Activated CD4-positive, alpha-beta T cell treated with anti-CD3 and anti-CD28 coated beads, Interleukin-10, Interleukin-2, amounts not matched to agents 100 ng/mL and 50 ng/mL, durations not matched to agents 16 hours and 8 hours (primary cell): Measurements from ENCODE around the gene LRRFIP1.
A peak's percentile ranks its signal among the peaks of the same experiment; 100 is the strongest.

Experiments used
- DNase-seq: peaks from one replicate; pipeline ENCODE4 v3.0.0-alpha.2; 2020

Gene LRRFIP1

DNA sequence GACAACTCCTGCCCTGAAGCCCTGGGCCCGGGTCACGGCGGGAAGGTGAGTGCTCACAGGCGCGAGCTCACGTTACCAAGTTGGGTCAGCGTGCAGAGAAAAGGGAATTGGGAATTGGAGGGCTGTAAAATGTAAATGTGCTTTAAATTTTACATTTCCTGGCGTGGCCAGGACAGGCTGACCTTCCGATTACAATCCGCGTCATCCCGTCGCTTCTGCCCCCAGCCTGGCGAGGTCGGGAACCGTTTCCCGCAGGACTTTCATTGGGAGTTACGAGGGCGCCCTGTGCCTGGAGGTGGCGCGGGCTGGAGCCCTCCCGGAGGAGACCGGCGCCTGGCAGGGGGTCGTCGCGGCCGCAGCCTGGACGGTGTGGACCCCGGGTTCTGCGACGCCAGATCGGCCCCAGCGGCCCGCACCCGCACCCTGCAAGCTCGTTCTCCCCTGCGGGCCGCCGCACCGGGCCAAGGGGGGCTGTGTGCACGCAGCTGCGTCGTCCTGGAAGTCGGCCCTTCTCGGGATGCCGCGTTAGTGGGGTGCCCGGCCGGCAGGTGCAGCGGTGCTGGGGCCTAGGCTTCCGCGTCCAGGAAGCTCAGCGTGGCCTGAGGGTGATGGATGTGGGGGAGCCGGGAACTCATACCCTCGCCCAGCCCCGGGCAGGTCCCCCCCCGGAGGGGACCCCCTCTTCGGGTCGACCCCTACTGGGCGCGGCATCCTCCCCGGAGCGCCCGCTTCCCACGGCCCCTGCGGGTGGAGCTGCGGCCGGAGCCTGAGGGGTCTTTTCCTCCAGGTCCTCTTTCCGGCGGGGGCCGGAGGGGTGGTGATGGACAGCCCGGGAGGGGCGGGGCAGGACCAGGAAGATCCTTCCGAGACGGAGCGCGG lies 63.9 kb downstream of the LRRFIP1 start:
- no peak for DNase-seq

DNA sequence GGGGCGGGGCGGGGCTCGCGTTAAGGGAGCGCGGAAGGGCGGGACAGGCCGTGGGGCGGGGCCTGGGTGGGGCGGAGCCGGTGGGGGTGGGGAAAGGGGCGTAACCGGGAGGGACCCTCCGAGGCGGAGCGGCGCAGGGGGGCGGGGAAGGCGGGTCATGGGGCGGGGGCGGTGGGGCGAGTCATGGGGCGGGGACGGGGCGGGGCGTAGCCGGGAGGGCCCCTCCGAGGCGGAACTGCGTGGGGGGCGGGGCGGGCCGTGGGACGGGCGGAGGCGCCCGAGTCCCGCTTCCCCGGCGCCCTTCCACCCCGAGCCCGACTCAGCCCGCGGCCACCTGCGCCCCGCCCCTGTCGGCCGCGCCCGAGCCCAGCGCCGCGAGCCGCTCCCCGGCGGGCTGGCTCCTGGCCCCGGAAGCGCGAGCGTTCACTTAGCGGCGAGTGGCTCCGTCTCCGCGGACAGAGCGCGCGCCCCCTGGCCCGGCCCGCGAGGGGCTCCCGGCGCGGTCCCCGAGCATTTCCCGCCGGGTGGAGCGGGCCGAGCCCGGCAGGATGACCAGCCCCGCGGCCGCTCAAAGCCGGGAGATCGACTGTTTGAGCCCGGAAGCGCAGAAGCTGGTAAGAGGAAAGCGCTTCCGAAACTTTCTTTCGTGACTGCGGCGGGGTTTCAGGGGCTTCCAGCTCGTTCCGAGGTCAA lies 64.7 kb downstream of the LRRFIP1 start:
- peak; percentile 97 for DNase-seq

DNA sequence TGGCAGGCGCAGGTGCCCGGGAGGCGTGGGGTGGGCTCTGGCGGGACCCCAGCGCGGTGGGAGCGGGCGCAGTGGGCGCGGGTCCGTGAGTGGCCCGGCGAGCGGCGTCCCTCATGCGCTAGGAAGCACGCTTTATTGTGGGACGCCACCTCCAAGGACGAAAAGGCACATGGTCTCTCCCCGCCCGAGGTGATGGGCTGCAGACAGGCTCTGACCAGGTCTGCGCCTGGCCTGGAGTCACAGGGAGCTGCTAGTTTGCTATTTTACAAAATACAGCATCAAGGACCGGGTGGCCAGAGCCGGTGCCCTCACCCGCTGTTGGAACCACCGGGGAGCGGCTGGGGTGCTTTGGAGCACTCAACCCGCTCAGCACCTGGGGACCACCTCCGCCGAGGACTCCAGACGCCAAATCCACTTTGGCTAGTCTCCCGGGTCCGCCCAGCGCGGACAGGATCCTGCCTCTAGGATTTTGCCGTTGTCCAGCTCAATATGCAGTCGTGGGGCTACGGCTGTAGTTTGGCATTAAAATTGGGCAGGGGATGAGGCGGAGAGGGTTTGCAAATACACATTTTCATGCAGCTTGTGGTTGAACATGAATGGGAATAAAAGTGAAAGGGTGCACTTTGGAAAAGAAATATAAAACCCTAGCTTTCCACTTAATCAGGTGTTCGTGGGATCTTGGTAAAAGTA lies 65.4 kb downstream of the LRRFIP1 start:
- peak; percentile 44 for DNase-seq

DNA sequence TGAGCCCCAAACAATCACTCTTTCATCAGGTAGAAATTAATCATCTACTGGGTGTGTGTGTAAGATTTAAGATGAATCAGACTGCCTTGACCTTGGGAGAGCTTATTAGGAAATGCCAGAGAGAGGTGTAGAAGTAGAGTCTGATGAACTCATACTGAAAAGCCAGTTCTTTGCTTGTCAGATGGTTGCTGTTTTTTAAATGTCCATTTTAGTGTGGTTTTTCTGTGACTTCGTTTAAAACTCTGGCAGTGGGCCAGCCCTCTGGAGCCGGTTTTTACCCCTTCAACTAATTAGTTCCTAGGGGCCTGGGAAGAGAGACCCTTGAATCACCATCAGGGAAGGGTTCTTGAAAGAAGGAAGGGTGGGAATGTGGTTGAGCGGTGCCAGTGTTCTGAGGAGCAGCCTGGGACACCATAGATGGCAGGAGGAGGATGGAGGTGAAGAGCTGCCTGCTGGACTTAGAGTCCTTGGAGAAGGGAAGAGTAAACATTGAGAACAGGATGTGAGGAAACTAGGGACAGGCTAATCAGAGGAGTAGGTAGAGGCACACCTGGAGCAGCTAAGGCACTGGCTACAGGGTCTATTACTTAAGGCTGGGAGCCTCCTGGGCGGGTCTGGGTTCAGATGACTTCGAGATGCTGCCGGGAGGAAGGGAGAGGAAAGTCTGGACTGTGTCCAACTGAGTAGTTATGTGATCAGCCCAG lies 66.1 kb downstream of the LRRFIP1 start:
- peak; percentile 86 for DNase-seq

DNA sequence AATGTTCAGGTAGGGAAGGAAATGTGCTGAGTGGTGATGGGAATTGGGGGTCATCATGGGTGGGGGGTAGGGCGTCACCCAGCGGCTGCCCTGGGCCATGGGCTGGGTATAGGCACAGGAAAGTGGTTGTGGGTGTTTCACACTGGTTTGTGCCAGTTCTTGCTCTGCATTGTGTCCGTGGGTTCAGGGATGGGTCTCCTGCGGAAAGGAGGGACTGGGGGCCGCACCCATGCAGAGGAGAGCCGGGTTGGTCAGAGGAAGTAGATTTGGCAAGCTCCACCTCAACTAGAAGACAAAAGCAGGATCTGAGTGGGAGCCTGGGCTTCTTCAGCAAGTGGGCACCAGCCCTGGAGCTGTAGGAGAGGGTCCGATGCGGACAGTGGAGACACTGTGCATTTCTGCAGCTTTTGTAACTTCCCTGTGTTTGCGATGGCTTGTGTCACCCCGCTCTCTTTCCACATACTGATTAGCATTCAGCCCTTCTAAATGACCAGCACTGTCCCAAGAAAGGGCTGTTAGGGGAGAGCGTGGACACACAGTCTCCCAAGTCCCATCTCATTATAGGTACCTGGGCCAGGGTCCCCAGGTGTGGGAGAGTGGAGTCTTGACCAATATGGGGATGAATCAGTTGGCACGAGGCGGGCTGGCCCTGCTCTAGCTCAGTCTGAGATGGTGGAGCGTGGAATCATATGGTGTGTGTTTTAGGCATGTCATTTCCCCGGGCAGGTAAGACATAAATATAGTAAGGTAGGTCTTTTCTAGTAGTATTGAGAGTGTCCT lies 67.2 kb downstream of the LRRFIP1 start:
- DNase-seq = peak; percentile 72

DNA sequence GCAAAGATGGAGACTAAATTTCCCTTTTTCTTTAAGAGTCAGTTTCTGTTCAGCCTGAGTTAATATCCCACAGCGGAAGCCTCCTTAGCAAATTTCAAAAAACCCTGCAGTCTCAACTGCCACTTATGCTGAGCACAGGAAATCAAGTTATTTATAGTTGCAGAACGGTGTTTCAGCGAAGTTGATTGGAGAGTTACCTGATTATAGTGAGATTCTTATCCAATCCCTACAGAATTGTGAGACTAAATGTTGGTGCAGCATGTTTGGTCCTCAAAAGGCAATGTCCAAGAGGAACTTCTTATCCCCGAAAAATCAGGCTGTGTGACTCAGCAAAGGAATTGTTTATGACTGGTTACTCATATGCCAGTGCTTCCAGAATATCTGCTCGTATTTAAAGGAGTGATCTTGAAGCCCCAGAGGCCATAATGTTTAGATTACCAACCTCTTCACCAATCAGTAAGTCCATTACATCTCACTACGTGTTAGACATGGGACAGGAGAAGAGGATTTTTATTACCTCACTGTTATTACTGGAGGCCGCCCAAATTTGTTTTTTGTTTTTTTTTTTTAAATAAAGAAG lies 67.9 kb downstream of the LRRFIP1 start:
- peak; percentile 79 for DNase-seq

DNA sequence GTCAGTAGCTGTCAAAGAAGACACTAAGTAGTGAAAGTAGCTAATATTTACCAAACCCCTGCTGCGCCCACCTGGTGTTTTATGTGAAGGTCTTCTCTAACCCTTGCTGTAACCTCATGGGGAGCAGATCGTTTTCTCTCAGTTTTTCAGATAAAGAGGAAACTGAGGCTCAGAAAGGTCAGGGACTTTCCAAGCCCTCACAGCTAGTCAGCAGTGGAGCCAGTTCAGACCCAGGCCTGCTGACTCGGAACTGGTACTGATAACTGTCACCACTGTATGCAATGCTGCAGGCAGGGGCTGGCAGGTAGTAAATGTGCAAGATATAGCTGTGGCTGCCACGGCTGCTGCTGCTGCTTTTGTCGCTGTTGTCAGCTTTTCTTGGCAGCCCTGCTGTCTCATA lies 69.1 kb downstream of the LRRFIP1 start:
- DNase-seq = peak; percentile 85

DNA sequence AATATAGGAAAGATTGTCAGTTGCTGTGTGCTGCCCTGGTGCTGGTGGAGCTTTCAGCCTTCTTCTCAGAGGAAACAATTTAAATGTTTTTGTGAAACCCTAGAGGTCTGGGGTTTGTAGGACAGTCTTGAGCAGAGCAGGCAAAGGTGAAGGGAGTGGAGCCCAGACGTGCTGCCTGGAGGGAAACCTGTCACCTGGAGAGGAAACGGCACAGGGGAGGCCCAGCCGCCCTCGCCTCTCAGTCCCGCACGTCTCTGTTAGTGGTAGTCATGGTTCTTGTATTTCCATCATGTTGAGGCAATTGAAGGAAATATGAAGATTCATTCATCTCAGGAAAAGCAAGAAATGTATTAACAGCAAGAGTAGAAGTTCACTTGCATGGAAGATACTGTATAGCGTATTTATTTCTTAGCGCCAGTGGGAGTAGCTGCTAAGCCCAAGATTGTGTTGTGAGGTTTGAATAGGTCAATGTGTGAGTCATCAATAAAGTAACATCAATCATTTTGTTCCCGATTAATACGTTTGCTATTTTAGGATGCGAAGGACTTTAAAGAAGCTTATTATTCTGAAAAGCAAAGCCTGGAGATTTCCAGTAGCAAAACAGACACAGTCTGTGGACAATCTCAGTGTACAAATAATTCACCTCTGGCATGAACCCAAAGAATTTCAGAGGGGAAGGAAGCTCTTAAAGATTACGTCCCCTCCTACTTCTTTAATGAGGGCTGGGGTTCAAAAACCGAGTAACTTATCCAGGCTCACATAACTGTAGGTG lies 70.4 kb downstream of the LRRFIP1 start:
- peak; percentile 44 for DNase-seq

DNA sequence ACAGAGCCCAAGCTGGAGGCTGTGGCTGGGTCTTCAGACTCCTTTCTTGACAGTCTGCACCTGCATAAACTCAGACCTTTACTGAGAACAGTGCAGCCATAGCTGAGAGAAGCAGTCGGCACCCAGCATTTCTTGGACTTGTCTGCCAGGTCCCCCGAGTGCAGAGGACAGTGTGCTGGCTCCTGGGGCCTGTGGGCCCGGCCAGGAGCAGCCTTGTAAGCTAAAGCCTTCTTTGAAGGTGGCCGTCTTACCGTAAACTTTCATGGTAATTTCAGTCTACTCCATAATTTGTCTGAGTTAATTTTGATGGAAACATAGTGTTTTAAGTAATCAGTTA lies 70.9 kb downstream of the LRRFIP1 start:
- no peak for DNase-seq

DNA sequence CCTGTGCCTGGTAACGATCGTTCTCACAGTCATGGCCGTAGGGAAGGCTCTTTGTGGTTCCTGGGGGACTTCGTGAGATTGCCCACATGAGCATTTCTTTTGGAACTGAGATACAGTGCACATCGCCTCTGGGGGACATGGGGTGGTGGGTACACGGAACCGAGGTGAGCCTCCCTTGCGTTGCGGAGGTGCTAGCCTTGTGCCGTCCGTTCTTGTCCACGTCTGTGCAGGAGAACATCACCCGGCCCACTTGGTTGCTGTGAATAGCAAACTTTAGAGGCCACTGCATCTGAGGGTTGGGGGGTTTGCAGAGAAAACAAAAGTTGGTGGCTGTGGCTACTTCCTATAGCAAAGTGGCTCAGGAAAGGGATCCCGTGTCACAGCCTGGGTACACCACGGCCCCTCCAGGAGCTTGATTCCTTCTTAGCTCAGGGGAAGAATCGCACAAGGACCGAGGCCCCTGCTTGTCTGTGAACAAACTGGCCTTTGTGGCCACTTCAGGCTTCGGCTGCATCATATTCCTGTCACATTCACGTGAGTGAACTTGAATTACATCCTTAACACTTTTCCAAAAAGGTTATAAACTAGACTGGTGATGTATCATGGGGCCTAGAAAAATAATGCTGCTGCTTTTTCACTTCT lies 72.6 kb downstream of the LRRFIP1 start:
- DNase-seq = no peak

DNA sequence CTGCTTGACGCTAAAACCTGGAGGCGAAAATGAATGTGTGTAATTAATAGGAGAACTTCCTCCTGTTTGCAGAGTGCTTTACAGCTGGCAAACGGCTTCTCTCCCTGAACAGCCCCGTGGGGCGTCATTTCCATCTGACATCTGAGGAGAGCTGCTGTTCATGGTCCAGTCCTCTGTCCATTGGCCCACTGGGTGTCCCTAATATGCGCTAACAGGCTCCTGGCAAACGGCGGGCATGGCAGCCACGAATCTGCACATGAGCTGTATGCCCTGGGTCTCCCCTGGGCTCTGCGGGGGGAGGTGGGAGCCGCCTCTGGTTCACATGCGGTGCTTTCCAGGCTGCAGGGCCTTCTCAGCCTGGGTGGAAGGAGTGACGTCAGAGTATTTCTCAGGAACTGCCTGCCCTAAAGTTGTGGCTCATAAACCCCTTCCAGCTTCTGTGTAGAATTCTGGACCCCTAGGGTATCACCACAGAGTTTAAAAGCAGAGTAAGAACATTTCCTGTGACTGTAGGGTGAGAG lies 73.2 kb downstream of the LRRFIP1 start:
- peak; percentile 84 for DNase-seq

DNA sequence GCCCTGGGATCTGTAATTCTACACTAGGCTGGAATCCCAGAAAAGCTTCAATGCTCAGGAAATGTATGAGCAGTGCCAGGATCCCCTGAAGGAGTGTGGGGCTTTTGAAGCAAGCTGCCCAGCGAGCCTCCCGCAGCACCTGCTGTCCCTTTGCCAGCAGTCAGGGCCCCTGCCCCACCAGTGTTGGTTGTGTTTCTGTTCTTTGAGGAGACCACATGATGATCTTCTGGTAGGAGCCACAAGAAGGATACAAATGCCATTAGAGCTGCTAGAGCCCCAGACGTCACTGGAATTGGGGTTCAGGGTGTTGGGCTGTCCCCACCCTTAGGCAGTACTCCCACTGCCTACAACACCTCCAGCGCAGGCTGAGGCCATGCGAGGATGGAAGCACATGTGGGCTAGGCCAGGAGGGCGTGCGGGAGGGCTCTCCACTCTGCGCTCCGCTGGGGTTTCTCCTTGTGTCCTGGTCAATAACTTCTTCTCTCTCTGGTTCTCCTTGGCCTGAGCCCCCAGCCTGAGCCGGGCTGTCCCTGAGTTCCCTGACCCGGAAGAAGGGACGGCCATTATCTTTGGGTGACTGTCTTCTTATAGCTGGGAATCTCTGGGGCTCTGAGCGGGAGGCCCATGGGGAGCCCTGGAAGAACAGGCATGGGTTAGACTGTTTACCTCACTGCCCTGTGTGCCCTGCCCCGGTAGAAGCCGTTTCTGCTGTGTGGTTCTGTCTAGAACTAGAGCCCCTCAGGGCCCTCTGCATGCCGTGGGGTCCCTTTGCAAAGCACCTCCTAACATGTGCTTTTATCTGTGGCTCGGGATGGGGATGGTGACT lies 73.9 kb downstream of the LRRFIP1 start:
- no peak for DNase-seq

DNA sequence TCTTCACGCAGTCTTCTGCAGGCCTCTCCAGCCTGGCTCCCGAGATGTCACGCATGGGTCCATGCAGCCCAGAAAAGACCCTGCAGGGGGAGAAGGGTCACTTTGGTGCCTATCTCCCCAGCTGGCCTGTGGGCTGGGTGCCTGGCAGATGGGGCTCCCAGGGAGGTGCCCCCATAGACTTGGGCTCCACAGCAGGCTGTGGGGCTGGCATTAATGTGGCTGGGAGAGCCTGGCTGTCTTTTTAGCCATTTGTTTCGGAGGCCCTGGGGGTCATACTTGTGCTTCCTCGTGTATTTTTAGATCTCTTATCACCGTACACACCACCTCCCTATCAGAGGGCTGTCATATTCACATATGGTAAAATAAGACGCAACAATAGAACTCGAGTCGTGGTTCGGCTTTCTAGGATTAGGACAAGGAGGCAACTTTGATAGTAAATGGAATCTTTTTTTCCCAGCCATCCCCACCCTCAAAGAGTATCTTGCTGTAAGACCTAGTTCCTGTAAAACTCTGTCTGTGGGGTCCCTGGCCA lies 74.5 kb downstream of the LRRFIP1 start:
- no peak for DNase-seq

DNA sequence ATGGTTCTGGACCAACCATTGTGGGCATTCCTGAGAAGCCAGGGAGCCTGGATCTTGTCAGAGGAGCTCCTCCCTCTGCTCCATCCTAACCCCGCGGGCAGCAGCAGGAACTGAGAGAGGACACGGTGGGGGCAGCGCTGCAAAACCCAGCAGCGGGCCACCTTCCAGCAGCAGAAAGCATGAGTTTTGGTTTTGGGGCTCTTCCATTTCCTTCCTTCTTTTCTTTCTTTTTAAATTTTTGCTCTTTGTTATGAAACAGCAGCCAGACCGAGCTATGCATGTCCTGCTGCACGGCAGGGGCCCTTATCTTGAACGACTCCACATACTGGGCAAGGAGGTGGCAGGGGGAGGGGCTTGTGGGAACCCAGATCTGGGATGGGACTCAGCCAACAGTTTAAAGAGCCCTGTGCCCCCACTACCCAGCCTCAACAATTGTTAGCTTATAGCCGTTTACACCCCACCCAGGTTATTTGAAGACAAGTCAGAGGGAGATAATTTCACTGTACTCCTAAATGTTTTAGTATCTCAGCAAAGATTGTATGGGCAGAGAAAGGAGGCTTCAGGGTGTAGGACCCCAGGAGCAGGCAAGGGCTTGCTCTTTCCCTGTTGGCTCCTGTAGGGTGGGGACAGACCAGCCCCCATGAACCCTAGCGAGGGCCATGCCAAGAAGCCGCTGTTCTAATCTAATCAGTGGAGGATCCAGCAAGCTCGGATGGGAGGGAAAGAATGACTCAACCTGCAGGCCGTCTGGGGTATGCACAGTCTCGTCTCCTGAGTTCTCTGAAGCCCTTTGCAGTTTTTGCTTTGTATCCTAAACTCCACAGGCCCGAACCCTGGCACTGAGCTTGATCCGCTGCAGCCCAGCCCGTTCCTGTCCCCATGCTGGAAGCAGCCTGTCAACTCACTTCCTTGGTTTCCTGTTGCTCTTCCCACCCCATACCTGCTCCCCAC lies 75.3 kb downstream of the LRRFIP1 start:
- DNase-seq = peak; percentile 76

DNA sequence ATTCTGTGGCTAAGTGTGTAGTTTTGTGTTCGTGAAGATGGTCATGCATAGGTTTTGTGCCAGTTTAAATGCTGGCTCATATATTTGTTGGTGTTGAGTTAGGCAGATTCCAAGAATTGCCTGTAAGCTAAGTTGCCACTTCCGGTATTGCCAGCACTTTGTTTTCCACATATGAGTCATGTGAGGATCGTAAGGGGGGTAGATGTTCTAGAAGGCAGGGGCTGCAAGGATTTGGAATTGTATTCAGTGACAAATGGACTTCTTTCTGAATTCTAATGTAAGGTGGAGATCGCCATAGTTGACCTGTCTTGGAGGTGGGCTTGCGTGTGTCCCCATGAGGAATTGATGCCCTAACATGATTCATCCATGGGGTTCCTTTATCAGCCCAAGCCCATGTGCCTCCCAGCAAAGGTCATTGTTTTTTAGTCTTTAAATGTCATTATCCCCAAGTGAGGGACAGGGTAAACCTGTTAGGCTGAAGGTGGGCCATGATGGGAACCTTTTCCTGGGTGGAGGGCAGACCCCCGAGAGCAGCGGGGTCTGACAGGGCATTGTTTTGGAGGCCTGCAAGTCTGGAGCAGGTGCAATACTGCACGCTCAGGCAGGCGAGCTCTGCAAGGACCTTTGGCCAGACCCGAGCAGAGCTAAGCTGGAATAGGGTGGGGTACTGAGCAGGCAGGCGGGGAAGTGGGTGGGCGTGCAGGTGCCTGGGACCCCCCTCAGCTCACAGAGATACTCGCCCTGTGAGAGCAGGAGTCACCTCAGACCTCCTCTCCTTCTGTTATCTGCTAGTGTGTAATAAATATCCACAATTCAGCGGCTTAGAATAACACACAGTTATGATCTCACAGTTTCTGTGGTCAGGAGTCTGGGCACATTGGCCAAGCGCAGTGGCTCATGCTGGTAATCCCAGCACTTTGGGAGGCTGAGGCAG lies 77.4 kb downstream of the LRRFIP1 start:
- peak; percentile 74 for DNase-seq

DNA sequence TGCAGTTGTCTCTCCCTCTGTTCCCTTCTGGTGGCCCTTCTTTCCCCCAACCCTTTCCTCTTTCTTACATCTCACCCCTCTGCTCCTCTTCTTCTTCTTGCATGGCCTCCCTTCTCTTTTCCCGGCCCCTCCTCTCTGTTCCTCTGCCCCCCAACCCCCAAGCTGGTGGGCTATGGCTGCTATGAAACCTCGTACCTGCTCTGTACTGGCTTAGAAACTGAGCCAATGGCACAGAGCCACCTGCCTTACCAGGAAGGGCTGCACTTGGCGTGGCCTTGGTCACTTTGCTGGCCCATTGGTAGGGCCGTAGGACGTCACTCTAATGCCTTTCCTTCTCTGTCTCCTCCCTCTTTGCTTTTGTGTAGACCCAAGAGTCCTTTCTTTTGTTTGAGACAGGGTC lies 78.9 kb downstream of the LRRFIP1 start:
- DNase-seq = no peak

DNA sequence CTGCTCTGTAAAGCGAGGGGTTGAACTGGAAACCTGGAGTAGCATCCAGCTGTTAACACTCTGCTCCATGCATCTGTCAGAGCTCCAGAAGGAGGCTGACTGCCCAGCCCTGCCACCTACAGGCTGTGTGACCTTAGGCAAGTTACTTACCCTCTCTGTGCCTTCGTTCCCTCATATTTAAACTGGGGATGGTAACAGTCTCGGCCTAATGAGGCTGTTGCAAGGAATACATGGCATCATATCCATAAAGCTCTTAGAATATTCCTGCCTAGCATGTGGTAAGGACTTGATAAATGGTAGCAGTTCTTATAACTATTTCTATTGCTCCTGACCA lies 80.6 kb downstream of the LRRFIP1 start:
- peak; percentile 35 for DNase-seq
